Endothelial cell of umbilical vein (primary cell): ENCODE data around the gene PSMG2. TPM values are rescaled to one million over a fixed set of nuclear protein-coding genes. Genes with fewer than 3 reads are reported as not detected.
"Not testable (repeated sequence)": the region's sequence is repeated elsewhere in the genome, so short reads cannot be mapped to it uniquely, and the experiment has no call there.

Experiments
- BruUV-seq: library from RNA; stranded (reverse); fragments of 400-500 nt; replicated peaks from 2 replicates; lab custom pipeline; 2021; lab: Mats Ljungman, UMichigan
- CTCF ChIA-PET: fragments of 300-600, 350-600 bp; sonication (Branson Sonifier 250); formaldehyde crosslinking; loops from one replicate; lab custom pipeline; 2021; ENCODE audit warnings: antibody characterized with exemption, inconsistent platforms; lab: Charles Lee
- POLR2A ChIA-PET: fragments of 300-600, 350-600 bp; sonication (Branson Sonifier 250); formaldehyde crosslinking; loops from one replicate; lab custom pipeline; 2021; ENCODE audit warnings: antibody characterized with exemption, inconsistent platforms; lab: Charles Lee
- DNase-seq: peaks from one replicate; pipeline ENCODE4 v3.0.0-alpha.2; 2011; ENCODE audit warnings: low read depth, low spot score
- FAIRE-seq: peaks from 2 replicates; lab custom pipeline; 2011; peaks lifted over from hg19 to GRCh38; lab: Jason Lieb, UNC
- H2AFZ ChIP-seq: 2 replicates; pipeline ENCODE4 v1.6.0; 2012; ENCODE audit warnings: low read depth, low read length, control low read depth, inconsistent platforms
- H3K27ac ChIP-seq: 2 replicates; pipeline ENCODE4 v1.5.1; 2011; ENCODE audit warnings: low read depth, mild to moderate bottlenecking, control low read depth, low read length, moderate library complexity; ENCODE audit not compliant: insufficient read depth
- H3K27me3 ChIP-seq, 2 experiments: 2 replicates each; pipeline versions ENCODE4 v1.6.0 to v1.6.1; 2011; ENCODE audit warnings: low read length in 2 of 2, mixed read lengths in 1 of 2; ENCODE audit not compliant: control insufficient read depth in 2 of 2, insufficient read depth in 2 of 2
- H3K36me3 ChIP-seq, 2 experiments: 2 replicates in 1 of 2; 3 replicates in 1 of 2; pipeline ENCODE4 v1.5.1; 2011; ENCODE audit warnings: low read length in 2 of 2, mild to moderate bottlenecking in 1 of 2, moderate library complexity in 1 of 2; ENCODE audit not compliant: control insufficient read depth in 2 of 2, insufficient read depth in 2 of 2; ENCODE audit errors: extremely low read depth in 1 of 2
- H3K4me1 ChIP-seq: 3 replicates; pipeline ENCODE4 v1.5.1; 2011; ENCODE audit warnings: mild to moderate bottlenecking, low read length; ENCODE audit not compliant: control insufficient read depth, insufficient read depth; ENCODE audit errors: extremely low read depth
- H3K4me2 ChIP-seq: 2 replicates; pipeline ENCODE4 v1.6.1; 2011; ENCODE audit warnings: low read length, control low read depth, mixed read lengths; ENCODE audit not compliant: insufficient read depth
- H3K4me3 ChIP-seq, 3 experiments: fragments of 200-600 bp in 1 of 3; sonication (generic), shearing (Covaris generic) in 1 of 3; replicated peaks in 1 of 3; 2 replicates each; pipeline ENCODE4 v1.5.1; 2011 to 2016; ENCODE audit warnings: control low read depth in 3 of 3, low read length in 3 of 3, mild to moderate bottlenecking in 2 of 3, inconsistent platforms in 1 of 3, low read depth in 1 of 3, moderate library complexity in 1 of 3; ENCODE audit not compliant: insufficient read depth in 1 of 3
- H3K79me2 ChIP-seq: 2 replicates; pipeline ENCODE4 v1.6.0; 2012; ENCODE audit warnings: low read length, inconsistent platforms; ENCODE audit not compliant: control insufficient read depth, insufficient read depth
- H3K9ac ChIP-seq: replicated peaks from 2 replicates; pipeline ENCODE3; 2011; ENCODE audit warnings: low read length, control low read depth; ENCODE audit not compliant: insufficient read depth; ENCODE audit errors: extremely low read depth
- H3K9me1 ChIP-seq: replicated peaks from 3 replicates; pipeline ENCODE4 v1.6.0; 2011; ENCODE audit warnings: mild to moderate bottlenecking, low read length; ENCODE audit not compliant: control insufficient read depth, insufficient read depth; ENCODE audit errors: extremely low read depth
- H3K9me3 ChIP-seq: replicated peaks from 2 replicates; pipeline ENCODE4 v1.5.1; 2012; ENCODE audit warnings: low read length, inconsistent platforms; ENCODE audit not compliant: control insufficient read depth, insufficient read depth
- H4K20me1 ChIP-seq: replicated peaks from 2 replicates; pipeline ENCODE3; 2011; ENCODE audit warnings: mild to moderate bottlenecking, low read length; ENCODE audit not compliant: control insufficient read depth, insufficient read depth; ENCODE audit errors: extremely low read depth
- dilution Hi-C: fragments of 300-500 bp; cut with MboI; formaldehyde crosslinking; loops from one replicate; pipeline ENCODE4 v1.15.0; 2019; ENCODE audit warnings: low sequenced_read_pairs; ENCODE audit not compliant: extremely low pct_ligation_motif_present
- intact Hi-C: fragments of 100-400 bp; cut with micrococcal nuclease; formaldehyde crosslinking; loops from one replicate; pipeline ENCODE4 v1.10.0; 2022
- polyA plus RNA-seq, 4 experiments: library from polyadenylated mRNA; depleted of rRNA in 3 of 4; stranded (reverse) in 3 of 4; unstranded in 1 of 4; fragments of >200 nt; gene quantifications; 2 replicates each; pipeline versions ENCODE4 v1.2.1 to v1.2.3, GENCODE V29; 2011 to 2012; ENCODE audit warnings: missing spikeins in 1 of 4
- total RNA-seq: library from RNA; stranded (reverse); gene quantifications from 2 replicates; pipeline ENCODE4 v1.2.3, GENCODE V29; 2021

PSMG2 gene
- total and polyA plus RNA-seq, 2 donors (not counting 3 experiments of a cell fraction or from before 2014, with no cell fraction given) = 42.0 to 71.0 TPM

- H3K4me1 ChIP-seq, H3K9me3 ChIP-seq, H3K79me2 ChIP-seq, BruUV-seq, H3K27ac ChIP-seq, dilution Hi-C loops, H3K27me3 ChIP-seq, CTCF ChIA-PET, FAIRE-seq, intact Hi-C loops, POLR2A ChIA-PET, H3K9me1 ChIP-seq, H2AFZ ChIP-seq, H3K4me2 ChIP-seq, DNase-seq, H3K9ac ChIP-seq, H4K20me1 ChIP-seq, H3K36me3 ChIP-seq, H3K4me3 ChIP-seq: not testable (repeated sequence)
These were observed 53.9 kb downstream of the PSMG2 start for GRCh38 chr18:12756619-12757239.

GRCh38 chr18:12758566-12758965 lies 55.7 kb downstream of the PSMG2 start:
- FAIRE-seq, H3K79me2 ChIP-seq, H3K9ac ChIP-seq, H4K20me1 ChIP-seq, intact Hi-C loops, DNase-seq, POLR2A ChIA-PET, H3K27me3 ChIP-seq, H3K36me3 ChIP-seq, H2AFZ ChIP-seq, BruUV-seq, CTCF ChIA-PET, H3K4me1 ChIP-seq, dilution Hi-C loops, H3K4me3 ChIP-seq, H3K9me1 ChIP-seq, H3K9me3 ChIP-seq, H3K4me2 ChIP-seq, H3K27ac ChIP-seq: not testable (repeated sequence)
